GM23248 (cell line): ENCODE results near the gene TBC1D1.

Experiments
- EZH2 ChIP-seq: fragments of 200-600 bp; sonication (generic); IDR thresholded peaks from 2 replicates; pipeline ENCODE4 v1.6.1; 2018; ENCODE audit warnings: antibody characterized with exemption, mild to moderate bottlenecking; ENCODE audit not compliant: insufficient read depth, poor library complexity, severe bottlenecking
- EZH2phosphoT487 ChIP-seq: fragments of 200-600 bp; sonication (generic); IDR thresholded peaks from 2 replicates; pipeline ENCODE4 v1.6.1; 2018; ENCODE audit warnings: antibody characterized with exemption, moderate library complexity, mild to moderate bottlenecking, low read depth; ENCODE audit not compliant: insufficient read depth

DNA sequence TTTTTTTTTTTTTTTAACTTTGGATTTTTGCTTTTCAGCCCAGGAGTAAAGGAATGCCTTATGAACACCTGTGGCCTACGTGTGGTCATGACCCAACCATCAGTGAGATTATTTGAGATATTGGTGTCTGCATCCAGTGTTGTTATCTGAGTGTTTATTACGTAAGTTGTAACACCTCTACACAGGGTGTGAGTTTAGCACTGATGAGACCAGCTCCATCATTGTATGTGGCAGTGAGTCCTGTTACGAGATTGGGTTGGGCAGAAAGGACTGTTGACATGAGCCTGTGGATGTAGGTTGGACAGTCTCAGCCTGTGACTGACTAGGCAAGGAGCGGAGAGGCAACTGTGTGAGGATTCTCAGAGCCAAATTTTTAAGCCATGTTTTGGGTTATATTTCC, 248.3 kb downstream of the TBC1D1 start:
- TF ChIP-seq EZH2 (no peak), EZH2phosphoT487 (no peak)
